Panc1 (cell line): ENCODE measurements around the gene SIK3.

Source experiments
- CTCF ChIP-seq: fragments of 450-650 bp; IDR thresholded peaks from 2 replicates; pipeline ENCODE4 v1.5.1; 2017; ENCODE audit warnings: mild to moderate bottlenecking
- POLR2AphosphoS5 ChIP-seq: IDR thresholded peaks from 2 replicates; pipeline ENCODE4 v1.6.1; 2012; ENCODE audit warnings: mild to moderate bottlenecking, low read depth, low read length, moderate library complexity
- SIN3A ChIP-seq: IDR thresholded peaks from 2 replicates; pipeline ENCODE4 v1.6.1; 2012; ENCODE audit warnings: low read depth, mild to moderate bottlenecking, low read length, moderate library complexity, borderline replicate concordance; ENCODE audit not compliant: insufficient read depth
- TCF7L2 ChIP-seq: IDR thresholded peaks from 2 replicates; pipeline ENCODE4 v1.6.1; 2011; ENCODE audit warnings: mild to moderate bottlenecking, low read depth, low read length, inconsistent platforms
- TF ChIP-seq, protein P1 (sequence below), 2 experiments: IDR thresholded peaks; 2 replicates each; pipeline ENCODE4 v1.6.1; 2011 to 2012; ENCODE audit warnings: low read depth in 2 of 2, control low read depth in 1 of 2, low read length in 1 of 2, mild to moderate bottlenecking in 1 of 2, moderate library complexity in 1 of 2; ENCODE audit not compliant: insufficient read depth in 1 of 2

DNA sequence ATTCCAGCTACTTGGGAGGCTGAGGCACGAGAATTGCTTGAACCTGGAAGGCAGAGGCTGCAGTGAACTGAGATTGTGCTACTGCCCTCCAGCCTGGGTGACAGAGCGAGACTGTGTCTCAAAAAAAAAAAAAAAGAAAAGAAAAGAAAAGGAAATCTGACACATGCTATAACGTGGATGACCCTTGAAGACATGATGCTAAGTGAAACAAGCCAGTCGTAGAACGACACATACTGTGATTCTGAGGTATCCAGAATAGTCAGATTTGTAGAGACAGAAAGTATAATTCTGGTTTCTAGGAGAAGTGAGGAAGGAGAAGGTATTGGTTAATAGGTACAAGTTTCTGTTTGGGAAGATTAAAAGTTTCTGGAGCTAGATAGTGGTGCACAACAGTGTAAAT lies 299.9 kb downstream of the SIK3 start:
- TF ChIP-seq POLR2AphosphoS5 (no peak), CTCF (no peak), SIN3A (no peak), TCF7L2 (no peak)
- TF ChIP-seq, protein P1, sequence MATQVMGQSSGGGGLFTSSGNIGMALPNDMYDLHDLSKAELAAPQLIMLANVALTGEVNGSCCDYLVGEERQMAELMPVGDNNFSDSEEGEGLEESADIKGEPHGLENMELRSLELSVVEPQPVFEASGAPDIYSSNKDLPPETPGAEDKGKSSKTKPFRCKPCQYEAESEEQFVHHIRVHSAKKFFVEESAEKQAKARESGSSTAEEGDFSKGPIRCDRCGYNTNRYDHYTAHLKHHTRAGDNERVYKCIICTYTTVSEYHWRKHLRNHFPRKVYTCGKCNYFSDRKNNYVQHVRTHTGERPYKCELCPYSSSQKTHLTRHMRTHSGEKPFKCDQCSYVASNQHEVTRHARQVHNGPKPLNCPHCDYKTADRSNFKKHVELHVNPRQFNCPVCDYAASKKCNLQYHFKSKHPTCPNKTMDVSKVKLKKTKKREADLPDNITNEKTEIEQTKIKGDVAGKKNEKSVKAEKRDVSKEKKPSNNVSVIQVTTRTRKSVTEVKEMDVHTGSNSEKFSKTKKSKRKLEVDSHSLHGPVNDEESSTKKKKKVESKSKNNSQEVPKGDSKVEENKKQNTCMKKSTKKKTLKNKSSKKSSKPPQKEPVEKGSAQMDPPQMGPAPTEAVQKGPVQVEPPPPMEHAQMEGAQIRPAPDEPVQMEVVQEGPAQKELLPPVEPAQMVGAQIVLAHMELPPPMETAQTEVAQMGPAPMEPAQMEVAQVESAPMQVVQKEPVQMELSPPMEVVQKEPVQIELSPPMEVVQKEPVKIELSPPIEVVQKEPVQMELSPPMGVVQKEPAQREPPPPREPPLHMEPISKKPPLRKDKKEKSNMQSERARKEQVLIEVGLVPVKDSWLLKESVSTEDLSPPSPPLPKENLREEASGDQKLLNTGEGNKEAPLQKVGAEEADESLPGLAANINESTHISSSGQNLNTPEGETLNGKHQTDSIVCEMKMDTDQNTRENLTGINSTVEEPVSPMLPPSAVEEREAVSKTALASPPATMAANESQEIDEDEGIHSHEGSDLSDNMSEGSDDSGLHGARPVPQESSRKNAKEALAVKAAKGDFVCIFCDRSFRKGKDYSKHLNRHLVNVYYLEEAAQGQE (IDR thresholded peaks at IDR 0.05; ENCODE audit: insufficient read depth in 1 of 2, low read depth in 2 of 2, low read length in 1 of 2) = no peak
